Measurements from ENCODE around the gene TMCO4.

- TF ChIP-seq CTCF (IDR thresholded peaks at IDR 0.05) (no peak), POLR2A (IDR thresholded peaks at IDR 0.05) (no peak)
These were observed 96.4 kb downstream of the TMCO4 start for GRCh38 chr1:19703280-19703679.
